Endothelial cell of umbilical vein (primary cell): ENCODE results near the gene NAA38. TPM values are rescaled to one million over a fixed set of nuclear protein-coding genes. Genes with fewer than 3 reads are reported as not detected.
A peak's percentile ranks its signal among the peaks of the same experiment; 100 is the strongest.

Source experiments
- BruUV-seq: library from RNA; stranded (reverse); fragments of 400-500 nt; replicated peaks from 2 replicates; lab custom pipeline; 2021; lab: Mats Ljungman, UMichigan
- CTCF ChIA-PET: fragments of 300-600, 350-600 bp; sonication (Branson Sonifier 250); formaldehyde crosslinking; loops from one replicate; lab custom pipeline; 2021; ENCODE audit warnings: antibody characterized with exemption, inconsistent platforms; lab: Charles Lee
- POLR2A ChIA-PET: fragments of 300-600, 350-600 bp; sonication (Branson Sonifier 250); formaldehyde crosslinking; loops from one replicate; lab custom pipeline; 2021; ENCODE audit warnings: antibody characterized with exemption, inconsistent platforms; lab: Charles Lee
- DNase-seq: peaks from one replicate; pipeline ENCODE4 v3.0.0-alpha.2; 2011; ENCODE audit warnings: low read depth, low spot score
- FAIRE-seq: peaks from 2 replicates; lab custom pipeline; 2011; peaks lifted over from hg19 to GRCh38; lab: Jason Lieb, UNC
- H2AFZ ChIP-seq: 2 replicates; pipeline ENCODE4 v1.6.0; 2012; ENCODE audit warnings: low read depth, low read length, control low read depth, inconsistent platforms
- H3K27ac ChIP-seq: 2 replicates; pipeline ENCODE4 v1.5.1; 2011; ENCODE audit warnings: low read depth, mild to moderate bottlenecking, control low read depth, low read length, moderate library complexity; ENCODE audit not compliant: insufficient read depth
- H3K27me3 ChIP-seq, 2 experiments: 2 replicates each; pipeline versions ENCODE4 v1.6.0 to v1.6.1; 2011; ENCODE audit warnings: low read length in 2 of 2, mixed read lengths in 1 of 2; ENCODE audit not compliant: control insufficient read depth in 2 of 2, insufficient read depth in 2 of 2
- H3K36me3 ChIP-seq, 2 experiments: 2 replicates in 1 of 2; 3 replicates in 1 of 2; pipeline ENCODE4 v1.5.1; 2011; ENCODE audit warnings: low read length in 2 of 2, mild to moderate bottlenecking in 1 of 2, moderate library complexity in 1 of 2; ENCODE audit not compliant: control insufficient read depth in 2 of 2, insufficient read depth in 2 of 2; ENCODE audit errors: extremely low read depth in 1 of 2
- H3K4me1 ChIP-seq: 3 replicates; pipeline ENCODE4 v1.5.1; 2011; ENCODE audit warnings: mild to moderate bottlenecking, low read length; ENCODE audit not compliant: control insufficient read depth, insufficient read depth; ENCODE audit errors: extremely low read depth
- H3K4me2 ChIP-seq: 2 replicates; pipeline ENCODE4 v1.6.1; 2011; ENCODE audit warnings: low read length, control low read depth, mixed read lengths; ENCODE audit not compliant: insufficient read depth
- H3K4me3 ChIP-seq, 3 experiments: fragments of 200-600 bp in 1 of 3; sonication (generic), shearing (Covaris generic) in 1 of 3; replicated peaks in 1 of 3; 2 replicates each; pipeline ENCODE4 v1.5.1; 2011 to 2016; ENCODE audit warnings: control low read depth in 3 of 3, low read length in 3 of 3, mild to moderate bottlenecking in 2 of 3, inconsistent platforms in 1 of 3, low read depth in 1 of 3, moderate library complexity in 1 of 3; ENCODE audit not compliant: insufficient read depth in 1 of 3
- H3K79me2 ChIP-seq: 2 replicates; pipeline ENCODE4 v1.6.0; 2012; ENCODE audit warnings: low read length, inconsistent platforms; ENCODE audit not compliant: control insufficient read depth, insufficient read depth
- H3K9ac ChIP-seq: replicated peaks from 2 replicates; pipeline ENCODE3; 2011; ENCODE audit warnings: low read length, control low read depth; ENCODE audit not compliant: insufficient read depth; ENCODE audit errors: extremely low read depth
- H3K9me1 ChIP-seq: replicated peaks from 3 replicates; pipeline ENCODE4 v1.6.0; 2011; ENCODE audit warnings: mild to moderate bottlenecking, low read length; ENCODE audit not compliant: control insufficient read depth, insufficient read depth; ENCODE audit errors: extremely low read depth
- H3K9me3 ChIP-seq: replicated peaks from 2 replicates; pipeline ENCODE4 v1.5.1; 2012; ENCODE audit warnings: low read length, inconsistent platforms; ENCODE audit not compliant: control insufficient read depth, insufficient read depth
- H4K20me1 ChIP-seq: replicated peaks from 2 replicates; pipeline ENCODE3; 2011; ENCODE audit warnings: mild to moderate bottlenecking, low read length; ENCODE audit not compliant: control insufficient read depth, insufficient read depth; ENCODE audit errors: extremely low read depth
- EZH2 ChIP-seq: IDR thresholded peaks from 2 replicates; pipeline ENCODE4 v1.6.1; 2012; ENCODE audit warnings: borderline replicate concordance, low read depth, mild to moderate bottlenecking, moderate library complexity, low read length, inconsistent platforms; ENCODE audit not compliant: severe bottlenecking
- FOS ChIP-seq: IDR thresholded peaks from 2 replicates; pipeline ENCODE4 v1.6.1; 2011; ENCODE audit warnings: mild to moderate bottlenecking, low read length, moderate library complexity, borderline replicate concordance; ENCODE audit not compliant: insufficient read depth
- GATA2 ChIP-seq: IDR thresholded peaks from 2 replicates; pipeline ENCODE4 v1.7.0; 2011; ENCODE audit warnings: low read depth, mild to moderate bottlenecking, moderate library complexity, mixed read lengths, low read length; ENCODE audit not compliant: insufficient read length, insufficient read depth
- JUN ChIP-seq: IDR thresholded peaks from 2 replicates; pipeline ENCODE4 v1.6.1; 2011; ENCODE audit warnings: borderline replicate concordance, low read depth; ENCODE audit not compliant: insufficient read length, insufficient read depth
- MAX ChIP-seq: IDR thresholded peaks from 2 replicates; pipeline ENCODE4 v1.6.1; 2011; ENCODE audit not compliant: insufficient read depth, insufficient read length
- MYC ChIP-seq: IDR thresholded peaks from one replicate; pipeline ENCODE4 v1.6.1; 2011; ENCODE audit warnings: mild to moderate bottlenecking, low read depth, low read length
- POLR2A ChIP-seq: IDR thresholded peaks from 2 replicates; pipeline ENCODE4 v1.6.1; 2012; ENCODE audit warnings: low read depth, mild to moderate bottlenecking, control low read depth, low read length
- POLR2AphosphoS5 ChIP-seq: IDR thresholded peaks from 2 replicates; pipeline ENCODE4 v1.6.1; 2012; ENCODE audit warnings: low read depth, mild to moderate bottlenecking, control low read depth, low read length, moderate library complexity; ENCODE audit not compliant: insufficient read depth
- dilution Hi-C: fragments of 300-500 bp; cut with MboI; formaldehyde crosslinking; loops from one replicate; pipeline ENCODE4 v1.15.0; 2019; ENCODE audit warnings: low sequenced_read_pairs; ENCODE audit not compliant: extremely low pct_ligation_motif_present
- intact Hi-C: fragments of 100-400 bp; cut with micrococcal nuclease; formaldehyde crosslinking; loops from one replicate; pipeline ENCODE4 v1.10.0; 2022
- polyA plus RNA-seq, 4 experiments: library from polyadenylated mRNA; depleted of rRNA in 3 of 4; stranded (reverse) in 3 of 4; unstranded in 1 of 4; fragments of >200 nt; gene quantifications; 2 replicates each; pipeline versions ENCODE4 v1.2.1 to v1.2.3, GENCODE V29; 2011 to 2012; ENCODE audit warnings: missing spikeins in 1 of 4
- total RNA-seq: library from RNA; stranded (reverse); gene quantifications from 2 replicates; pipeline ENCODE4 v1.2.3, GENCODE V29; 2021
- TF ChIP-seq, protein P1 (sequence below), 2 donors: IDR thresholded peaks; 1 replicate in 1 of 2; 2 replicates in 1 of 2; pipeline ENCODE4 v1.5.1; 2011; ENCODE audit warnings: low read length in 2 of 2, mild to moderate bottlenecking in 2 of 2, moderate library complexity in 2 of 2, control low read depth in 1 of 2, inconsistent platforms in 1 of 2, low read depth in 1 of 2; ENCODE audit not compliant: insufficient read depth in 1 of 2; ENCODE audit errors: extremely low read depth in 1 of 2

The NAA38 gene
- total and polyA plus RNA-seq, 2 donors (not counting 3 experiments of a cell fraction or from before 2014, with no cell fraction given), result 119 to 267 TPM

- FAIRE-seq (peak; percentile 94), DNase-seq (peak; percentile 92)
- Histone ChIP-seq H3K4me3 (peak overlapping the region; percentile 52 to 71 (median 64)), H3K27ac (peak overlapping the region; percentile 87), H2AFZ (peak overlapping the region; percentile 88), H3K4me1 (peaks cover 40% of the 10 kb centered on the region), H3K36me3 (peaks cover 0 to 2% of the 10 kb centered on the region in 2 experiments), H3K9me1 (no peaks in the 10 kb centered on the region), H3K9ac (peak overlapping the region; percentile 91), H3K4me2 (peak overlapping the region; percentile 91), H4K20me1 (no peaks in the 10 kb centered on the region), H3K27me3 (no peaks in the 10 kb centered on the region), H3K79me2 (no peaks in the 10 kb centered on the region), H3K9me3 (no peaks in the 10 kb centered on the region)
- no peak for TF ChIP-seq POLR2A
- TF ChIP-seq EZH2, result no peak
- peak; percentile 60 for TF ChIP-seq POLR2AphosphoS5
- TF ChIP-seq MYC, result peak; percentile 60
- TF ChIP-seq, protein P1, sequence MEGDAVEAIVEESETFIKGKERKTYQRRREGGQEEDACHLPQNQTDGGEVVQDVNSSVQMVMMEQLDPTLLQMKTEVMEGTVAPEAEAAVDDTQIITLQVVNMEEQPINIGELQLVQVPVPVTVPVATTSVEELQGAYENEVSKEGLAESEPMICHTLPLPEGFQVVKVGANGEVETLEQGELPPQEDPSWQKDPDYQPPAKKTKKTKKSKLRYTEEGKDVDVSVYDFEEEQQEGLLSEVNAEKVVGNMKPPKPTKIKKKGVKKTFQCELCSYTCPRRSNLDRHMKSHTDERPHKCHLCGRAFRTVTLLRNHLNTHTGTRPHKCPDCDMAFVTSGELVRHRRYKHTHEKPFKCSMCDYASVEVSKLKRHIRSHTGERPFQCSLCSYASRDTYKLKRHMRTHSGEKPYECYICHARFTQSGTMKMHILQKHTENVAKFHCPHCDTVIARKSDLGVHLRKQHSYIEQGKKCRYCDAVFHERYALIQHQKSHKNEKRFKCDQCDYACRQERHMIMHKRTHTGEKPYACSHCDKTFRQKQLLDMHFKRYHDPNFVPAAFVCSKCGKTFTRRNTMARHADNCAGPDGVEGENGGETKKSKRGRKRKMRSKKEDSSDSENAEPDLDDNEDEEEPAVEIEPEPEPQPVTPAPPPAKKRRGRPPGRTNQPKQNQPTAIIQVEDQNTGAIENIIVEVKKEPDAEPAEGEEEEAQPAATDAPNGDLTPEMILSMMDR (IDR thresholded peaks at IDR 0.05; ENCODE audit: extremely low read depth in 1 of 2, insufficient read depth in 1 of 2, low read depth in 1 of 2, low read length in 2 of 2), result no peak
- TF ChIP-seq JUN, result peak; percentile 74
- peak; percentile 55 for TF ChIP-seq FOS
- no peak for TF ChIP-seq GATA2
- TF ChIP-seq MAX, result peak; percentile 86
- POLR2A ChIA-PET, result interaction anchor here (0.8 kb wide), 1 partner anchor 19 kb away, joined by 3 read pairs; no protein-coding TSS in a partner anchor
- dilution Hi-C loops (no loop called here), intact Hi-C loops (loop anchor here (5.0 kb wide), 1 partner anchor 265 kb away; no protein-coding TSS in a partner anchor)
- no TSS peak for BruUV-seq
- CTCF ChIA-PET, result interaction anchor here (0.9 to 5.8 kb wide), 5 partner anchors 9 to 120 kb away, joined by 3 to 32 read pairs (median 4); no protein-coding TSS in a partner anchor
These were observed 20.6 kb downstream of the NAA38 start for GRCh38 chr17:7836596-7837407.
